Measurements from ENCODE around the gene TMEM255A.

Gene TMEM255A

GRCh38 chrX:120274145-120274544, 37.1 kb downstream of the TMEM255A start:
- DNase-seq, result no peak
- no peak overlapping the region for H3K4me3 ChIP-seq (ENCODE audit: insufficient read depth, low read depth, low read length, poor library complexity, severe bottlenecking)

GRCh38 chrX:120271218-120271617, 40.0 kb downstream of the TMEM255A start:
- Histone ChIP-seq H3K4me1 (ENCODE audit: control insufficient read depth, insufficient read depth, low read length, poor library complexity, severe bottlenecking) (no peaks in the 10 kb centered on the region), H3K36me3 (ENCODE audit: control insufficient read depth, insufficient read depth, low read length) (no peaks in the 10 kb centered on the region), H3K27me3 (replicated peaks; ENCODE audit: control insufficient read depth, insufficient read depth, low read length, poor library complexity, severe bottlenecking) (no peaks in the 10 kb centered on the region), H3K9me3 (ENCODE audit: control insufficient read depth, low read length) (no peaks in the 10 kb centered on the region), H3K27ac (ENCODE audit: insufficient read depth, low read length, poor library complexity, severe bottlenecking) (no peak overlapping the region), H3K4me3 (ENCODE audit: insufficient read depth, low read depth, low read length, poor library complexity, severe bottlenecking) (no peak overlapping the region)
- DNase-seq, result no peak

More at GRCh38 chrX:120274145-120274544, 37.1 kb downstream of the TMEM255A start:
- no peaks in the 10 kb centered on the region for H3K27me3 ChIP-seq (replicated peaks; ENCODE audit: control insufficient read depth, insufficient read depth, low read length, poor library complexity, severe bottlenecking)
- H3K9me3 ChIP-seq (ENCODE audit: control insufficient read depth, low read length), result no peaks in the 10 kb centered on the region
- no peak overlapping the region for H3K27ac ChIP-seq (ENCODE audit: insufficient read depth, low read length, poor library complexity, severe bottlenecking)
- H3K36me3 ChIP-seq (ENCODE audit: control insufficient read depth, insufficient read depth, low read length), result no peaks in the 10 kb centered on the region
- H3K4me1 ChIP-seq (ENCODE audit: control insufficient read depth, insufficient read depth, low read length, poor library complexity, severe bottlenecking), result no peaks in the 10 kb centered on the region

DNA sequence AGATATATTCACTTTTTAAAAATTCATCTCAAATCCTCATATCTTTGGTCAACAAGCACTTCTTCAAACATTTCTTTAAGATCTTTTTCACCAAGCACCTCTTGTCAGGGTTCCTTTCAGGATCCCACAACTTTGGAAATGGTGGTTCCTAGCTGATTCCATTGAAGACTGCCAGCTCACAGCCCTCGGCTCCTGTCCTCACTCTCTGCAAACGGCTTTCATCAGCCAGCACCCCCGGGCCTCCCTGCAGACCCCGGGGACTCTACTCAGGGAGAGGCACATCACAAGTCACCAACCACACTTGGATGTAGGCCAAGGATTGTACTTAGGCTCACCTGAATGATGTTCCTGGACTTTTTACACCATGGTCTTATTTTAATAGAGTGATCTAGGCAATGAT, 40.7 kb downstream of the TMEM255A start:
- DNase-seq, result no peak
- H3K27ac ChIP-seq (ENCODE audit: insufficient read depth, low read length, poor library complexity, severe bottlenecking), result no peak overlapping the region
- no peak overlapping the region for H3K4me3 ChIP-seq (ENCODE audit: insufficient read depth, low read depth, low read length, poor library complexity, severe bottlenecking)
- no peaks in the 10 kb centered on the region for H3K9me3 ChIP-seq (ENCODE audit: control insufficient read depth, low read length)
- H3K4me1 ChIP-seq (ENCODE audit: control insufficient read depth, insufficient read depth, low read length, poor library complexity, severe bottlenecking), result no peaks in the 10 kb centered on the region
- H3K27me3 ChIP-seq (replicated peaks; ENCODE audit: control insufficient read depth, insufficient read depth, low read length, poor library complexity, severe bottlenecking), result no peaks in the 10 kb centered on the region
- H3K36me3 ChIP-seq (ENCODE audit: control insufficient read depth, insufficient read depth, low read length), result no peaks in the 10 kb centered on the region

DNA sequence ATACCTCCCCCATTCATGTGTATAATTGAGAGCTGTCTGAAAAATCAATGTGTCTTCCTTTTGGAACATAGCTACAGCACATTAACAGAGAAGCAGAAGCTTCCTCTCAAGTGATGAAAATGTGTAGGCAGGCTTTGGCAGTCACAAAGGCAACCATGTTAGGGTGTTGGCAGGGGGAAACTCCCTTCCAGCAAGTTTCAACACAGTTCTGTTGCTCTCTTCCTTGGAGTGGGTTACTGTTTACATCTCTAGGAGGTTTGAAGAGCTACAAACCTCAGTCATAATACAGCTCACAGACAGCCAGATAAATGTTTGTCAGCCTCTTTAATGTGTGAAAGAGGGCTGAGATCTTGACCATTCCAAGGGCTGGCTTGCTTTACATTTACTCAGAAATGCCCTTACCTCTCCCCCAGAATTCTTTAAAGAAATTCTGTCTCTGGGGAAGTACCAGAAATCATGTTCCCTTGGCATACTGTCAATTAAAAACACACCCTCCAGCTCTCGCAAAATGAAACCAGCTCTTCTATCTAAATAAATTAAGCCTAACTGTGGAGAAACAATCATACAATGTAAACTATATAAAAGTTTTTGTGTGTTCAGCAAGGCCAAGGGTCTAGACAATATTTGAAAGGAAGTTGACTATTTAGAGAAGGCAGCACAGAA, 41.8 kb downstream of the TMEM255A start:
- no peaks in the 10 kb centered on the region for H3K36me3 ChIP-seq (ENCODE audit: control insufficient read depth, insufficient read depth, low read length)
- H3K27ac ChIP-seq (ENCODE audit: insufficient read depth, low read length, poor library complexity, severe bottlenecking), result no peak overlapping the region

DNA sequence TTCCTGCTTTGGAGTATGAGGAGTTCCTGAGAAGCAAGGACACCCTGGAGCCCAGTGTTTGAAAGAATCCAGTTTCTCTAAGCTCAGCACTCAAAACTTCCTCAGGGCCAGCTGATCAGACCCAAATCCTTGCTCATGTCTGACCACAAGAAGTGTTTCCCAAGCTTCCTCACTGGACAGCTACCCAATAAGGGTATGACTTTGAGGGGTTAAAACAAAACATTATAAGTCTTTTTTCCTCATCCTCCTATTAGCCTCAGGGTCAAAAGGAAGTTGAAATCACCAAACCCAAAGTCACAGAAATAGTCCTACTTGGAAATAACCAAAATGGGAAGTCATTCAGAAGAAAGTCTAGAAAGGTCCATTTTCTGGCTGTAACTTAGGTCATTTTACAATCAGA, 46.9 kb downstream of the TMEM255A start:
- H3K9me3 ChIP-seq (ENCODE audit: control insufficient read depth, low read length), result no peaks in the 10 kb centered on the region
- no peak for DNase-seq
- no peak overlapping the region for H3K27ac ChIP-seq (ENCODE audit: insufficient read depth, low read length, poor library complexity, severe bottlenecking)
- no peaks in the 10 kb centered on the region for H3K27me3 ChIP-seq (replicated peaks; ENCODE audit: control insufficient read depth, insufficient read depth, low read length, poor library complexity, severe bottlenecking)
- no peaks in the 10 kb centered on the region for H3K36me3 ChIP-seq (ENCODE audit: control insufficient read depth, insufficient read depth, low read length)
- no peaks in the 10 kb centered on the region for H3K4me1 ChIP-seq (ENCODE audit: control insufficient read depth, insufficient read depth, low read length, poor library complexity, severe bottlenecking)
- no peak overlapping the region for H3K4me3 ChIP-seq (ENCODE audit: insufficient read depth, low read depth, low read length, poor library complexity, severe bottlenecking)

More for the DNA sequence above, 41.8 kb downstream of the TMEM255A start:
- H3K4me1 ChIP-seq (ENCODE audit: control insufficient read depth, insufficient read depth, low read length, poor library complexity, severe bottlenecking), result no peaks in the 10 kb centered on the region
- no peak for DNase-seq
- no peaks in the 10 kb centered on the region for H3K27me3 ChIP-seq (replicated peaks; ENCODE audit: control insufficient read depth, insufficient read depth, low read length, poor library complexity, severe bottlenecking)
- no peak overlapping the region for H3K4me3 ChIP-seq (ENCODE audit: insufficient read depth, low read depth, low read length, poor library complexity, severe bottlenecking)
- H3K9me3 ChIP-seq (ENCODE audit: control insufficient read depth, low read length), result no peaks in the 10 kb centered on the region

- no peaks in the 10 kb centered on the region for H3K36me3 ChIP-seq (ENCODE audit: control insufficient read depth, insufficient read depth, low read length)
- no peaks in the 10 kb centered on the region for H3K27me3 ChIP-seq (replicated peaks; ENCODE audit: control insufficient read depth, insufficient read depth, low read length, poor library complexity, severe bottlenecking)
- no peak overlapping the region for H3K27ac ChIP-seq (ENCODE audit: insufficient read depth, low read length, poor library complexity, severe bottlenecking)
- H3K9me3 ChIP-seq (ENCODE audit: control insufficient read depth, low read length), result no peaks in the 10 kb centered on the region
- DNase-seq, result no peak
- no peak overlapping the region for H3K4me3 ChIP-seq (ENCODE audit: insufficient read depth, low read depth, low read length, poor library complexity, severe bottlenecking)
- no peaks in the 10 kb centered on the region for H3K4me1 ChIP-seq (ENCODE audit: control insufficient read depth, insufficient read depth, low read length, poor library complexity, severe bottlenecking)
Measured at GRCh38 chrX:120262859-120263708, 48.2 kb downstream of the TMEM255A start.

- no peaks in the 10 kb centered on the region for H3K27me3 ChIP-seq (replicated peaks; ENCODE audit: control insufficient read depth, insufficient read depth, low read length, poor library complexity, severe bottlenecking)
Measured at GRCh38 chrX:120260369-120260768, 50.9 kb downstream of the TMEM255A start.

DNA sequence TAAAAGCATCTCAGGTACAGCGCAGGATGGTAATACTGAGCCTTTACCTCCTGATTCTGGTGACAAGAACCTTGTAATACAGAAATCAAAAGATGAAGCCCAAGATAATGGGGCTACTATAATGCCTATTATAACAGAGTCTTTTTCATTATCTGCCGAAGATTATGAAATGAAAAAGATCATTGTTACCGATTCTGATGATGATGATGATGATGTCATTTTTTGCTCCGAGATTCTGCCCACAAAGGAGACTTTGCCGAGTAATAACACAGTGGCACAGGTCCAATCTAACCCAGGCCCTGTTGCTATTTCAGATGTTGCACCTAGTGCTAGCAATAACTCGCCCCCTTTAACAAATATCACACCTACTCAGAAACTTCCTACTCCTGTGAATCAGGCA, 57.5 kb downstream of the TMEM255A start:
- no peak overlapping the region for H3K4me3 ChIP-seq (ENCODE audit: insufficient read depth, low read depth, low read length, poor library complexity, severe bottlenecking)
- no peaks in the 10 kb centered on the region for H3K27me3 ChIP-seq (replicated peaks; ENCODE audit: control insufficient read depth, insufficient read depth, low read length, poor library complexity, severe bottlenecking)
- no peaks in the 10 kb centered on the region for H3K4me1 ChIP-seq (ENCODE audit: control insufficient read depth, insufficient read depth, low read length, poor library complexity, severe bottlenecking)
- no peaks in the 10 kb centered on the region for H3K9me3 ChIP-seq (ENCODE audit: control insufficient read depth, low read length)
- DNase-seq, result no peak
- no peak overlapping the region for H3K27ac ChIP-seq (ENCODE audit: insufficient read depth, low read length, poor library complexity, severe bottlenecking)
- peaks cover 10% of the 10 kb centered on the region for H3K36me3 ChIP-seq (ENCODE audit: control insufficient read depth, insufficient read depth, low read length)

More at GRCh38 chrX:120260369-120260768, 50.9 kb downstream of the TMEM255A start:
- H3K36me3 ChIP-seq (ENCODE audit: control insufficient read depth, insufficient read depth, low read length), result peaks cover under 1% of the 10 kb centered on the region
- no peak overlapping the region for H3K4me3 ChIP-seq (ENCODE audit: insufficient read depth, low read depth, low read length, poor library complexity, severe bottlenecking)
- no peak for DNase-seq
- H3K27ac ChIP-seq (ENCODE audit: insufficient read depth, low read length, poor library complexity, severe bottlenecking), result no peak overlapping the region
- H3K4me1 ChIP-seq (ENCODE audit: control insufficient read depth, insufficient read depth, low read length, poor library complexity, severe bottlenecking), result no peaks in the 10 kb centered on the region
- no peaks in the 10 kb centered on the region for H3K9me3 ChIP-seq (ENCODE audit: control insufficient read depth, low read length)

DNA sequence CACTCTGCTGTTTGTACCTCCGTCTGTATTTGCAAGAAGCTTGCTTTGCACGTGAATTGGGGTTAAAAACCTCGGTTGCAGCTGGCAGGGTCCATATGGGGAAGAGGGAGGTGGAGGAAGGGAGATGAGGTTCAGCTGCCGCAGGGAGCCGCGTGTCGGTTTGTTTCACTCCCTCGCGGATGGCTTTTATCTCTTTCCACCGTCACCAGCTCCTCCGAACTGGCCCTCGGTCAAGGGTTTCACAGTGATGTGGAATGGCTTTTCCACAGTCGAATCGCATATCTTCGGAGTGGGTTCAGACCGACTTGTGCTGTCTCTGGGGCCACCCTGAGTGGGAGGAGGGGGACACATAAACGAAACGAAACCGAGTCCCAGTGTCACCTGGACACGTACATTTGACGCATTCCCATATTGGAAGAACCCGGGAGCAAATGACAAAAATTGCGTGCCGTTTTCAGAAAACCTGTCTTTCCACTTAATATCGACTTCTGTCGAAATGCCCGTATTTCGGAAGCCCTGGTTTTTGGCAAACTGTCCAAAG, 59.7 kb downstream of the TMEM255A start:
- Histone ChIP-seq H3K36me3 (ENCODE audit: control insufficient read depth, insufficient read depth, low read length) (peaks cover 10% of the 10 kb centered on the region), H3K9me3 (ENCODE audit: control insufficient read depth, low read length) (no peaks in the 10 kb centered on the region), H3K27me3 (replicated peaks; ENCODE audit: control insufficient read depth, insufficient read depth, low read length, poor library complexity, severe bottlenecking) (no peaks in the 10 kb centered on the region), H3K27ac (ENCODE audit: insufficient read depth, low read length, poor library complexity, severe bottlenecking) (peak overlapping the region; percentile 83), H3K4me1 (ENCODE audit: control insufficient read depth, insufficient read depth, low read length, poor library complexity, severe bottlenecking) (no peaks in the 10 kb centered on the region), H3K4me3 (ENCODE audit: insufficient read depth, low read depth, low read length, poor library complexity, severe bottlenecking) (peak overlapping the region; percentile 66)
- DNase-seq, result no peak

Measured in effector memory CD4-positive, alpha-beta T cell (primary cell).